ENCODE measurements around the gene ZGLP1. TPM values are rescaled to one million over a fixed set of nuclear protein-coding genes. Genes with fewer than 3 reads are reported as not detected.
A peak's percentile ranks its signal among the peaks of the same experiment; 100 is the strongest.

ZGLP1 gene
- total RNA-seq, 6 experiments from 2014 or later, result 1.00 to 2.7 (median 2.1) TPM

DNA sequence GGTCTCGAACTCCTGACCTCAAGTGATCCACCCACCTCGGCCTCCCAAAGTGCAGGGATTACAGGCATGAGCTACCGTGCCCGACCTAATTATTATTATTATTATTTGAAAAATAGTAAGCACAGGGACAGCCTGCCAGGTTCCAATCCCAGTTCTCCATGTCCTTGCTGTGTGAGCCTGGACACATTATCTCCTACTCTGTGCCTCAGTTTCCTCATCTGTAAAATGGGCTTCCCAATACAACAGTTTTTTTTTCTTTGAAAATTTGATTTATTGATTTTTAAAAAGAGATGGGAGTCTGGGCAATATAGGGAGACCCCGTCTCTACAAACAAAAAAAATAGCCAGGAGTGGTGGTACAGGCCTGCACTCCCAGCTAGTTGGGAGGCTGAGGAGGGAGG, 3.3 kb downstream of the ZGLP1 start:
- Mint-ChIP-seq H3K4me1 (ENCODE audit: low read depth) (peaks cover 31% of the 10 kb centered on the region), H3K4me3 (no peak overlapping the region), H3K27me3 (ENCODE audit: insufficient read depth) (no peaks in the 10 kb centered on the region), H3K9me3 (no peaks in the 10 kb centered on the region), H3K27ac (no peak overlapping the region), H3K36me3 (ENCODE audit: low read depth) (peaks cover 3% of the 10 kb centered on the region; the same call in 1 of the 2 replicates)
- TF ChIP-seq, protein P1, sequence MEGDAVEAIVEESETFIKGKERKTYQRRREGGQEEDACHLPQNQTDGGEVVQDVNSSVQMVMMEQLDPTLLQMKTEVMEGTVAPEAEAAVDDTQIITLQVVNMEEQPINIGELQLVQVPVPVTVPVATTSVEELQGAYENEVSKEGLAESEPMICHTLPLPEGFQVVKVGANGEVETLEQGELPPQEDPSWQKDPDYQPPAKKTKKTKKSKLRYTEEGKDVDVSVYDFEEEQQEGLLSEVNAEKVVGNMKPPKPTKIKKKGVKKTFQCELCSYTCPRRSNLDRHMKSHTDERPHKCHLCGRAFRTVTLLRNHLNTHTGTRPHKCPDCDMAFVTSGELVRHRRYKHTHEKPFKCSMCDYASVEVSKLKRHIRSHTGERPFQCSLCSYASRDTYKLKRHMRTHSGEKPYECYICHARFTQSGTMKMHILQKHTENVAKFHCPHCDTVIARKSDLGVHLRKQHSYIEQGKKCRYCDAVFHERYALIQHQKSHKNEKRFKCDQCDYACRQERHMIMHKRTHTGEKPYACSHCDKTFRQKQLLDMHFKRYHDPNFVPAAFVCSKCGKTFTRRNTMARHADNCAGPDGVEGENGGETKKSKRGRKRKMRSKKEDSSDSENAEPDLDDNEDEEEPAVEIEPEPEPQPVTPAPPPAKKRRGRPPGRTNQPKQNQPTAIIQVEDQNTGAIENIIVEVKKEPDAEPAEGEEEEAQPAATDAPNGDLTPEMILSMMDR (IDR thresholded peaks at IDR 0.05), result no peak
- DNase-seq, result no peak

- H3K9me3 Mint-ChIP-seq, result no peaks in the 10 kb centered on the region
- TF ChIP-seq, protein P1 (IDR thresholded peaks at IDR 0.05), result no peak
- peak; percentile 45 for DNase-seq
- no peaks in the 10 kb centered on the region for H3K27me3 Mint-ChIP-seq (ENCODE audit: insufficient read depth)
- H3K4me3 Mint-ChIP-seq, result peak overlapping the region; percentile 45
- peaks cover 3% of the 10 kb centered on the region; the same call in 1 of the 2 replicates for H3K36me3 Mint-ChIP-seq (ENCODE audit: low read depth)
- H3K27ac Mint-ChIP-seq, result peak overlapping the region; percentile 84
- peaks cover 31% of the 10 kb centered on the region for H3K4me1 Mint-ChIP-seq (ENCODE audit: low read depth)
These were observed 4.3 kb downstream of the ZGLP1 start for GRCh38 chr19:10305139-10305806.

- TF ChIP-seq, protein P1 (IDR thresholded peaks at IDR 0.05), result no peak
- H3K27ac Mint-ChIP-seq, result no peak overlapping the region
- H3K4me1 Mint-ChIP-seq (ENCODE audit: low read depth), result peaks cover 20% of the 10 kb centered on the region
- no peak for DNase-seq
- H3K36me3 Mint-ChIP-seq (ENCODE audit: low read depth), result no peaks in the 10 kb centered on the region
- no peaks in the 10 kb centered on the region for H3K9me3 Mint-ChIP-seq
- H3K27me3 Mint-ChIP-seq (ENCODE audit: insufficient read depth), result no peaks in the 10 kb centered on the region
- H3K4me3 Mint-ChIP-seq, result no peak overlapping the region
These were observed 9.8 kb downstream of the ZGLP1 start for GRCh38 chr19:10299545-10300458.

GRCh38 chr19:10295847-10296591, 13.6 kb downstream of the ZGLP1 start:
- Mint-ChIP-seq H3K4me3 (no peak overlapping the region; the same call in 1 of the 2 replicates), H3K27ac (no peak overlapping the region)
- DNase-seq, result no peak

More at GRCh38 chr19:10295847-10296591, 13.6 kb downstream of the ZGLP1 start:
- peaks cover 2% of the 10 kb centered on the region; the same call in 1 of the 2 replicates for H3K27me3 Mint-ChIP-seq (ENCODE audit: insufficient read depth)
- H3K9me3 Mint-ChIP-seq, result no peaks in the 10 kb centered on the region; the same call in 1 of the 2 replicates
- peaks cover 7% of the 10 kb centered on the region for H3K4me1 Mint-ChIP-seq (ENCODE audit: low read depth)
- TF ChIP-seq, protein P1 (IDR thresholded peaks at IDR 0.05), result no peak
- peaks cover 10% of the 10 kb centered on the region for H3K36me3 Mint-ChIP-seq (ENCODE audit: low read depth)

All from HFFc6 (cell line).